Stimulated activated CD4-positive, alpha-beta T cell treated with anti-CD3 and anti-CD28 coated beads, TNF-alpha, amount 100 ng/mL, for 24 hours (primary cell): ENCODE results near the gene HSP90AA1.

ENCODE experiments used
- DNase-seq, 3 experiments: peaks; one replicate each; pipeline ENCODE4 v3.0.0-alpha.2; 2020; ENCODE audit warnings: low read depth in 3 of 3

The HSP90AA1 gene

DNA sequence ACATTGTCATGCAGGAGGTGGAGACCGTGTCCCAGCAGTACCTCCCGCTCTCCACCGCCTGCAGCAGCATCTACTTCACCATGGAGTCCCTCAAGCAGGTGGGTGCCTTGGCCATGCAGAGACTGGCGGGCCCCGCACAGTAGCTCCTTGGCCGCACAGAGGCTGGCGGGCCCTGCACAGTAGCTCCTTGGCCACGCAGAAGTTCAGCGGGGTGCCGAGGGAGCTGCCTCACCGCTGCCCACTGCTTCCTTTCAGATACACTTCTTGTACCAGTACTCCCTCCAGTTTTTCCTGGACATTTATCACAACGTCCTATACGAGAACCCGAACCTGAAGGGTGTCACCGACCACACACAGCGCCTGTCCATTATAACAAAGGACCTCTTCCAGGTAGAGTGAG lies 47.7 kb downstream of the HSP90AA1 start:
- DNase-seq = no peak

DNA sequence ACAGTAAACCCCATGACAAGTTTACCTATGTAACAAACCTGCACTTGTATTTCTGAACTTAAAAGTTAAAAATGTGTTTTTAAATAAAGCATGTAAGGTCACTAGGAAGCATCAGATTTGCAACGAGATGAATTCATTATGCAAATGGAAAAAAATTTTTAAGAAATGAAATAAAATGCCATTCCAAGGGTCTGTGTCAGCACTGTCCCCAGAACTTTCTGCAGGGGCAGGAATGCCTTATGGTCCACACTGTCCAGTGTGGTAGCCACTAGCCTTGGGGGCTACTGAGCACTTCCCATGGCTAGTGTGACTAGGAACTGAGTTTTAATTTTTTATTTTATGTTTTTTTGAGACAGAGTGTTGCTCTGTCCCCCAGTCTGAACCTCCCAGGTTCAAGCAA lies 49.2 kb downstream of the HSP90AA1 start:
- no peak for DNase-seq

DNA sequence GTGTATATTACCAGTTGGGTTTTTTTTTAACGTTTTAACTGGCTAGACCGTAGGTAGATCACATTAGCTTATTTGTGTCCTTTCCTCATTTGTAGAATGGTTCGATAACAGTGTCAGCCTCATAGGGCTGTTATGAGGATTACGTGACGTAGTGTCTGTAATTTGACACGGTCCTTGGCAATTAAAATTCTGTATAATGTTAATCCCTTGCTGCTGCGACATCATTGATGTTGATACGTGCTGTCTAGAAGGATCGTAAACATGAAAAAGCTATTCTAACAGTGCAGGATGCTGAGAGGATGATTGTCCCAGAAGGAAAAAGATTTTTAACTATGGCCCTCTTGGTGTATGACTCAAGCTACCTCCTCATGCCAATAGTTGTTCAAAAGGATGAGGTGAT lies 50.9 kb downstream of the HSP90AA1 start:
- DNase-seq = no peak

DNA sequence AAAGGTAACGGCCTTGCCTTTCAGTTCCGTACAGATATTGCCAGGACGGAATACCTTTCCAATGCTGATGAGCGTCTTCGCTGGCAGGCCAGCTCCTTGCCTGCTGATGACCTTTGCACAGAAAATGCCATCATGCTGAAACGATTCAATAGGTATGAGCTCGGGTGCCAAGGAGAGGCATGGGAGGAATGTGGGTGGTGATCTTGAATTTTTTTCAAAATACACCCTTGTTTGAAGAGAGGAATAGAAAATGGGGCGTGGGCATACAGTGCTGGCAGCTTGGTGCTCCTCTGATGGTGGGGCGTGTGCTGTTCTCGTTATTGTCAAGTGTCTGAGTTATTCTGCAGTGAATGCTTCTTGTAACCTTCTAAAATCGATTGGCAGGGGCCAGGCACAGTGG lies 52.5 kb downstream of the HSP90AA1 start:
- DNase-seq = no peak

DNA sequence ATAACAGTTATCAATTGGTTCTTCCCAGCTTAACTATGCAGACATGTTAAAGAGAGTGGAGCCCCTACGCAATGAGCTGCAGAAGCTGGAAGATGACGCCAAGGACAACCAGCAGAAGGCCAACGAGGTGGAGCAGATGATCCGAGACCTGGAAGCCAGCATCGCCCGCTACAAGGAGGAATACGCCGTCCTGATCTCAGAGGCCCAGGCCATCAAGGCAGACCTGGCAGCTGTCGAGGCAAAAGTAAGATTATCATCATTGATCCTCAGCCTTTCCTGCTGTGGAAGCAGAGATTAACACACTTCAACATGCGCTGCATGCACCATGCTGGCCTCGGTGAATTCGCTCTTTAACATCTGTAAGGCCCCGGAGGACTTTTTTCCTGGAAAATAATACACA lies 53.6 kb downstream of the HSP90AA1 start:
- DNase-seq = no peak
